ENCODE measurements around the gene SESN3.

DNA sequence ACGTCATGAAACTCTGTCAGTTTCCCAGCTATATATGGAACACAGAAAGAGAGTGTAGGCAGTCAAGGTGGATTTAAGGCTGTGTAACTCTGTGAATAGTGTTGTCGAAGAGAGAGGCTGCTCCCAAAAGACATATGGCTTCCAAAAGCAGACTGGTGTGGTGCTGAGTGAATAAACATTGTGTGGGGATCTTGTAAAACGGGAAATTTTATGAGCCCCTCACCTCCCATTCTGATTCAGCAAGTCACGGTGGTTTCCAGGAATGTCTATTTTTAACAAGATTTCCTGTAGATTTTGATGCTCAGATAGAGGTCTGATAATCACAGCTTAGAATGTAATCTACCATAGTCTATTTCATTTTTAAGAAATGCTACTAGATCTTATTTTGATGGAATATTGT, 67.9 kb downstream of the SESN3 start:
- TF ChIP-seq, protein P1, sequence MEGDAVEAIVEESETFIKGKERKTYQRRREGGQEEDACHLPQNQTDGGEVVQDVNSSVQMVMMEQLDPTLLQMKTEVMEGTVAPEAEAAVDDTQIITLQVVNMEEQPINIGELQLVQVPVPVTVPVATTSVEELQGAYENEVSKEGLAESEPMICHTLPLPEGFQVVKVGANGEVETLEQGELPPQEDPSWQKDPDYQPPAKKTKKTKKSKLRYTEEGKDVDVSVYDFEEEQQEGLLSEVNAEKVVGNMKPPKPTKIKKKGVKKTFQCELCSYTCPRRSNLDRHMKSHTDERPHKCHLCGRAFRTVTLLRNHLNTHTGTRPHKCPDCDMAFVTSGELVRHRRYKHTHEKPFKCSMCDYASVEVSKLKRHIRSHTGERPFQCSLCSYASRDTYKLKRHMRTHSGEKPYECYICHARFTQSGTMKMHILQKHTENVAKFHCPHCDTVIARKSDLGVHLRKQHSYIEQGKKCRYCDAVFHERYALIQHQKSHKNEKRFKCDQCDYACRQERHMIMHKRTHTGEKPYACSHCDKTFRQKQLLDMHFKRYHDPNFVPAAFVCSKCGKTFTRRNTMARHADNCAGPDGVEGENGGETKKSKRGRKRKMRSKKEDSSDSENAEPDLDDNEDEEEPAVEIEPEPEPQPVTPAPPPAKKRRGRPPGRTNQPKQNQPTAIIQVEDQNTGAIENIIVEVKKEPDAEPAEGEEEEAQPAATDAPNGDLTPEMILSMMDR (conservative IDR thresholded peaks at IDR 0.05; ENCODE audit: low read depth, low read length), result no peak
- TF ChIP-seq EZH2 (IDR thresholded peaks at IDR 0.05; ENCODE audit: borderline replicate concordance, low read depth, low read length, poor library complexity, severe bottlenecking), result no peak

Data from A673 (cell line).